A172 (cell line): Measurements from ENCODE around the gene GIPC3. TPM values are rescaled to one million over a fixed set of nuclear protein-coding genes. Genes with fewer than 3 reads are reported as not detected.

Experiments used
- DNase-seq: peaks from one replicate; pipeline ENCODE4 v3.0.0-alpha.2; 2015; ENCODE audit warnings: low spot score
- total RNA-seq: library from RNA; depleted of rRNA; stranded (reverse); fragments of >200 nt; shearing (Covaris generic); gene quantifications from 2 replicates; pipeline ENCODE4 v1.2.3, GENCODE V29; 2014; rRNA removed

Gene GIPC3
- total RNA-seq, 1 experiment from 2014 or later: not detected

DNA sequence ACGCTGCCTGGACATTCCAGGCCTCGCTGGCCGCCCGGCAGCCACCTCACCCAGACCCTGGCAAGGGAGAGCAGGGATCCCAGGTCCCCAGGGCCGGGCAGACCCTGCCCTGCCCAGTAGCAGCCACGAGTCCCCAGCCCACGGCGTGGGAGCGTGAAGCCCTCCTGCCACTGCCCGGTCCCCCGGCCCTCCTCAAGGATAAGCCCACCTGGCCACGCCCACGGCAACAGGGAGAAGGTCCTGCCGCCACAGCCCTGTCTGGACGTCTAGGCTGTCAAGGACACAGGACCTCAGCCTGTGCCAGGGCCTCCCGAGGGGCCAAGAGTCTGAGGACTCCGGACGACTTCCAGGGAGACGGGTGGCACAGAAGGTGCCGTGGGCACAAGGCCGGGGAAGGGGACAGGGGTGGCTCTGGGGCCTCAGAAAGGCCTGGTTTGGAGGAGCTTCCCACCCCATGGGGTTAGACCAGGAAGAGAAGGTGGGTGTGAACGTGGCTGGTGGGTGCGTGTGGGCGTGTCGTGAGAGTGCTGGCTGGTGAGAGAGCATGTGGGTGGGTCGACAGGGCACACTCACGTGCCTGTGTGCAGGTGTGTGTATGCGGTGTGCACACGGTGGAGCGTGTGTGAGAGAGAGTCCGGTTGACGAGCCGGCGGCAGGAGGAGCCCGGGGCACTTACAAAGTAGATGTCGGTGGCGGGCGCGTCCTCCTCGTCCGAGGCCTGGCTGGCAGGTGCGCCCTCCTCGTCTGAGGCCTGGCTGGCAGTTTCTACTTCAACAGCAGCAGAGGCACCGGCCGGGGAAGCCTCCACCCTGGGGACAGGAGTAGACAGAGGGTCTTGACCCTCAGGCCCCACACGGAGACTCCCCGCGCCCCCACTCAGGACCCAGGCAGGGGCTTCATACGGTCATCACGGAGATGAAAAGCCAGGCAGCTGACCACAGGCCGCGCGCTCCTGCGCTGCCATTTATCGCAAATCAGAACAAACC lies 53.2 kb downstream of the GIPC3 start:
- no peak for DNase-seq

DNA sequence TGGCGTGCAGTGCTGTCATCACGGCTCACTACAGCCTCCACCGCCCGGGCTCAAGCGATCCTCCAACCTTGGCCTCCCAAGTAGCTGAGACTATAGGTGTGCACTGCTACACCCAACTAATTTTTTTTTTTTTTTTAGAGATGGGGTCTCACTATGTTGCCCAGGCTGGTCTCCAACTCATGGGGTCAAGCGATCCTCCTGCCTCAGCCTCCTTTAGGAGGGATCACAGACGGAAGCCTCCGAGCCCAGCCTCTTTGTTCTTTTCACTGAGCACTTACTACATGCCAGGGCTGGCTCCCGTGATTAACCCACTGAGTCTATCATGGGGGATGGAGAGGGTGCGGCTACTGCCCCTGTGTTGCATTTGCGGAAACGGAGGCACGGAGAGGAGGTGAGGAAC lies 54.2 kb downstream of the GIPC3 start:
- no peak for DNase-seq

DNA sequence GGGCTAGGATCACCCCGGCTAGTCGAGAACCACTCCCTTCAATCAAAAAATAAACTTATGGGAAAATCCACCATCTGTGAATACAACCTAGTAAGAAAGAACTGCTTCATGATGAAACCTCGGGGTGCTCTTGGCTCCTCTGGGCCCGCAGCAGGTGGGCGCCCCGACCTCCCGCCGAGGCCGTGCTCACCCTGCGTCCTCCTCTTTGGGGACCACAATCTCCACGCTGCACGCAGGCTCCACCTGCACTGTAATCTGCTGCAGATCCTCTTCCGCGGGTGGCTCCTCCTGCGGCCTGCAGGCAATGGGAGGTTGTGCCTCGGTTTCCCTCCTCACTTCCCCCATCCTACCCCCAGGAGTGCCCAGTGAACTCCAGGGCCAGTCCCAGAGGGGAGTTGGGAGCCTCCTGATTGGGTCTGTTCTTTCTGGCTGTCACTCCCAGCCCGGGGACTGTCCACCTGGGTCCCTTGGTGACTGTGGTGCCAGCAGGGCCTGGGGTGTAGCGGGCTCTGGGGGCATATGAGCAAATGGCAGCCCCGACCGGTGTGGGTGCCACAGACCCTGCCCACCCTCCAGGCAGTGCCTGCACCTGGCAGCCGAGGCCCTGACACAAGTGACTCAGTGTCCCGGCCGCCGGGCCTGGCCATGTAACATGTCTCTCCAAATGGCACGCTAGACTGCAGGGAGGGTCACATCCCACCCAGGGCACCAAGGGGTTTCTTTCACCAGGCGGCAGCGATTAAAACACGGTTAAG lies 56.4 kb downstream of the GIPC3 start:
- no peak for DNase-seq

DNA sequence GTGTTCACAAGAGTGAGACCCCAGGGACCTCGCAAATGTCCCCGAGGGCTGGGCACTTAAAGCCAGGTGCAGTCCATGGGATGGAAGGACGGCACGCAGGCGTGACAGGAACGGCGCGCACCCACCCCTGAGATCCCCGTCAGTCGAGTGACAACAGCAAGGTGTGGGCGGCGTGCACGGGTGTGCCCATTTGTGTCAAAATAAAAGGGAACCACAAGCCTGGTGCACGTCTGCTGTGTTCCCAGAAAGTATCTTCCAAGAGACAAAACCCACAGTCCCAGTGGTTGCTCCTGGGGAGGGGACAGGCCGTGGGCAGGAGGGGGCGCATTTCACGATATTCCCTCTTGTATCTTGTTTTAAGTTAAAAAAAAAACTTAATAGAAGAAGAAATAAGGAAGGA lies 57.0 kb downstream of the GIPC3 start:
- no peak for DNase-seq

Other genes starting within 250 kb of the GIPC3 start
- 26.2 and 32.5 TPM in 2 replicates for gene NFIC, start 218.9 kb upstream of the GIPC3 start, total RNA-seq
- gene SMIM24, start 105.0 kb upstream of the GIPC3 start, total RNA-seq: not detected in 2 replicates
- gene SMIM44, start 102.0 kb upstream of the GIPC3 start, total RNA-seq: not detected in 2 replicates
- 18.0 and 27.3 TPM in 2 replicates for gene DOHH, start 84.8 kb upstream of the GIPC3 start, total RNA-seq
- gene FZR1, start 79.2 kb upstream of the GIPC3 start, total RNA-seq: 44.4 and 46.2 TPM in 2 replicates
- gene TEKTIP1, start 46.3 kb upstream of the GIPC3 start, total RNA-seq: not detected in 2 replicates
- gene MFSD12, start 27.9 kb upstream of the GIPC3 start, total RNA-seq: 152 and 169 TPM in 2 replicates
- gene HMG20B, start 12.5 kb upstream of the GIPC3 start, total RNA-seq: 224 and 260 TPM in 2 replicates
- 3.4 and 7.4 TPM in 2 replicates for gene TBXA2R, start 21.4 kb downstream of the GIPC3 start, total RNA-seq
- 23.0 and 34.6 TPM in 2 replicates for gene CACTIN, start 41.3 kb downstream of the GIPC3 start, total RNA-seq
- 18.8 and 21.4 TPM in 2 replicates for gene PIP5K1C, start 115.0 kb downstream of the GIPC3 start, total RNA-seq
- gene TJP3, start 122.9 kb downstream of the GIPC3 start, total RNA-seq: 0.93 and 0.98 TPM in 2 replicates
- gene APBA3, start 176.2 kb downstream of the GIPC3 start, total RNA-seq: 22.2 and 28.7 TPM in 2 replicates
- 74.4 and 95.3 TPM in 2 replicates for gene MRPL54, start 177.2 kb downstream of the GIPC3 start, total RNA-seq
- not detected in 2 replicates for gene RAX2, start 186.8 kb downstream of the GIPC3 start, total RNA-seq
- 0.05 and 0.78 TPM in 2 replicates for gene MATK, start 200.9 kb downstream of the GIPC3 start, total RNA-seq